HG03460 (cell line): ENCODE data around the gene PCAT7.
"Not testable (repeated sequence)": the region's sequence is repeated elsewhere in the genome, so short reads cannot be mapped to it uniquely, and the experiment has no call there.

Experiments
- ATAC-seq: cut with Tn5 transposase; IDR thresholded peaks from one replicate; pipeline ENCODE4 v1.9.1; 2021; ENCODE audit not compliant: unreplicated experiment

The PCAT7 gene

GRCh38 chr9:94554439-94555331 lies at the start of gene PCAT7:
PCAT7 (plus strand) TSS chr9:94555083.
- no peak for ATAC-seq

GRCh38 chr9:94506370-94506769 lies 48.5 kb upstream of the PCAT7 start:
- not testable (repeated sequence) for ATAC-seq

- ATAC-seq: no peak
Observed at GRCh38 chr9:94507531-94508258, 47.2 kb upstream of the PCAT7 start.

- ATAC-seq: no peak
Observed at GRCh38 chr9:94511134-94511954, 43.5 kb upstream of the PCAT7 start.

- ATAC-seq: no peak
Observed at GRCh38 chr9:94511955-94512265, 43.0 kb upstream of the PCAT7 start.

DNA sequence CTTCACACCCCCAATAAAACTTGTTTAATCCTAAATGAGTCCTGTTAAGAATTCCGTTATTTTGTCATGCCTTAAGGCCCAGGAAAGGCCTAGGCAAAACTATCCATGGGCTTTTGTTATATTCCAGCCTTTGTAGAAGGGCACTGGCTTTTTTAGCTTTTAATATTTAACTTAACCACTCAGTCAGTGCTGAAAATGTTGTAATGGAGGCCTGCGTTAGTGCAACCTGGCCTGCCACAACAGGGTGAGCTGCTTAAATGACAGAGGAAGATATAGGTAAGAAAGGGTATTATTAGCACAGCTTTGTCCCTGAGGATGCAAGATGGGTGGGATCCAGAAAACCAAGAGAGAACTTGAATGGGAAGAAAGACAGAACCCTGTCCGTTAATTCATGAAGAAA lies 40.2 kb upstream of the PCAT7 start:
- ATAC-seq: no peak

GRCh38 chr9:94517254-94517653 lies 37.6 kb upstream of the PCAT7 start:
- no peak for ATAC-seq

- ATAC-seq: no peak
Observed at GRCh38 chr9:94525396-94526035, 29.4 kb upstream of the PCAT7 start.

- no peak for ATAC-seq
Observed at GRCh38 chr9:94526271-94526670, 28.6 kb upstream of the PCAT7 start.

DNA sequence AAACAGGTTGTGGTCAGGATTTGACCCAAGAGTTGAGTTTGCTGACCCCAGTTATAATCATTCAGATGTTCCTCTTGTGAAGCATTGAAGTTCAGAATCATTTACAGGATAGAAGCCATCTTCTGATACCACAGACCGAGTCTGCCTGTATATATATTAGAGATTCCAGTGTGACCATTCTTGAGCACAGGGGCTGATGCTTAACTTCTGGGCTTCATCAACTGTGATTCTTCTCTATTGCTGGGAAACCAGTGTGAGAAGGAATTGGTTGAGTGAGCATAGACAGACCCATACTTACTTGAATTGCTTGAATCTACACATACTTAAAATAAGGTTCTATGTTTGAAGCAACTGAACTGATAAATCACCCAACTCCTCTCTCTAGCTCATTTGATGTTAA lies 27.9 kb upstream of the PCAT7 start:
- no peak for ATAC-seq

DNA sequence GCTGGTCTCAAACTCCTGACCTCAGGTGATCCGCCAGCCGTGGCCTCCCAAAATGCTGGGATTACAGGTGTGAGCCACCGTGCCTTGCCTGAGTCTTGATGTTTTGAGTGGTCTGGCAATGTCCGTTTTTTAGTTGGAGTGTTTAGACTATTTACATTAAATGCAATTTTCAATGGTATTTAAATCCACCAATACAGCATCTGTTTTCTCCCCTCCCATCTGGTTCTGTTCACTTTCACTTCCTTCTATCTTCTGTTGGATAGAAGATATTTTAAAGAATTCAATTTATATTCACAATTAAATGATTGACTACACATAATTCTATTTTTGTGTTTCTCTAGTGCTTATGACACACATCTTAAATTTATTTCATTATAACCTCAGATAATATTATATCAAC lies 26.0 kb upstream of the PCAT7 start:
- ATAC-seq: no peak

- ATAC-seq: no peak
Observed at GRCh38 chr9:94533155-94533554, 21.7 kb upstream of the PCAT7 start.

GRCh38 chr9:94533601-94534000 lies 21.3 kb upstream of the PCAT7 start:
- ATAC-seq: no peak

DNA sequence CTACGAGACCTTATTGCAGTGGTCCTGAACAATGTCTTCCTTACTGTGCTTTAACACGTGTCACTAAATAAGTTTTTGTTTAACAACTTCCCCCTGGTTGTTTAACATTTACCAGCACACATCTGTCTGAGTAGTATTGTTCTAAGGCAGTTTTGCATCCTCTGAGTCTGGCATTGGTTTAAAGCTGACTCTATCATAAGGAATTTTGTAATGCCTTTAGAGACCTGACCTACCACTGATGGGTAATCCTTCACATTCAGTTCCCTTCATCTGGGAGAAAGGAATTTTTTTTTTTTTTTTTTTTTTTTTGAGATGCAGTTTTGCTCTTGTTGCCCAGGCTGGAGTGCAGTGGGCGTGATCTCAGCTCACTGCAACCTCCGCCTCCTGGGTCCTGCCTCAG lies 20.0 kb upstream of the PCAT7 start:
- no peak for ATAC-seq

- ATAC-seq: no peak
Observed at GRCh38 chr9:94538908-94539307, 16.0 kb upstream of the PCAT7 start.

GRCh38 chr9:94544335-94544734 lies 10.5 kb upstream of the PCAT7 start:
- not testable (repeated sequence) for ATAC-seq

DNA sequence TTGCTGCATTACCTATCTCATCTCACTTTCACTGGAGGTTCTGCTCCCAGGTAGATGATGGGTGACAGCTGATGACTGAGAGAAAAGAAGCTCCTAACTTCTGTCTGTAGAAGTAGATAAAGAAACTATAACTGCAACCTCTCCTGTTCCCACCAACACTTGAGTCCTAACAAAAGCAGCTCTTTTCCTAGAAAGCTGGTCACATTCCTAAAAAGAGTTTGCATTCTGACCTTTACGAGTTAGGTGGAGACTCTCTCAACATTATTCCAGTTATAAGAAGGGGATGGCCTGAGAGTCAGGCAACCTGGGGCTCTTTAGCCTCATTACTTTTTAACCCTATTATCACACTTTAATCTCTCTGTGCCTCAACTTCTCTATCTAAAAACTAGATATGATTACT lies 8.9 kb upstream of the PCAT7 start:
- no peak for ATAC-seq

DNA sequence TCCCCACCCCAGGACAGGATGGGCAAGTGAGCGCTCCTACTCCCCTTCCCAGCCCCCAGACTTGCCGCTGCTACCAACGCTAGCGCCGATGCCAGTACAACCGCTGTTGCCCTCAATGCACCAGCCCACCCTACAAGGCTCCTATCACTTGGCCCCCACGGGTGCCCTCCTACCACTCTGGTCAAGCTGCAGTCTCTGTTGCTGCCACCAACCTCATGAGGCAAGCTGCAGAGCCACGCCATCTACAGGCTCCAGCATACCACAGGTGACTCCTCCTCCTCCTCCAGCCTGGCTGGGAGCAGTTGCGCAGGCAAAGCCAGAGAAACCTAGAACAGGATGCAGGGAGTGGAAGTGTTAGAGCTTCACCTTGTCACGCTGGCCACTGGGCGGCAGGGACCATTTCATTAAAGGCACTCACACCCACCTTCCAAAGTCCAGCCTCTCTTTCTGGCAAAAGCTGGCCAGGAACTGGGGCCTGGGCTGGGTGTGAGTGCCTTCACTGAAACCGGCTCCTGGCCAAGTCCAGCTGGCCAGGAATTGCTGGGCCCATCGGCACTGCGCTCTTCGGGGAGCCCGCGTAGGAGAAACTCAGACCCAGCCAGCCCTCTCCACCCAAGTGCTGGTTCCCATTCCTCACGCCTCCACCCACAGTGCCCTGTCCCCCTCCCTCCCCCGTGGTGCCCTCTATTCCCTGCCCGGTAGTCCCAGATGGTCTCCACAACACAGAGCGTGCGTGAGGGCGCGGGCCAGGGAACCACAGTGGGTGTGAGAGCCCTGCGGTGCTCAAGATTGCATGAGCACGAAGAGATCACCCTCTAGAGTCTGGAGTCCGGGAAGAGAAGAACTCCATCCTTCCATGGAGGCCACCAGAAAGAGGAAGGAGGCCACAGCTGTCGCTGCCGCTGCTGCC lies 1.6 kb upstream of the PCAT7 start:
- ATAC-seq: no peak

GRCh38 chr9:94554078-94554438 lies 825 bp upstream of the PCAT7 start:
- ATAC-seq: no peak

- no peak for ATAC-seq
Observed at GRCh38 chr9:94557376-94557775, 2.5 kb downstream of the PCAT7 start.
